ENCODE measurements around the gene PSMA3. TPM values are rescaled to one million over a fixed set of nuclear protein-coding genes. Genes with fewer than 3 reads are reported as not detected.

Gene PSMA3
- polyA plus RNA-seq (ENCODE audit: low read depth in 6 of 6): 100 to 1,000 TPM; 134 to 182 (median 141) TPM

GRCh38 chr14:58244556-58245387 is at the start of gene PSMA3:
Gene PSMA3 (plus strand): TSS chr14:58244843. CDS start chr14:58244921, 78 bp downstream.
- Mint-ChIP-seq H3K36me3 (no peaks in the 10 kb centered on the region), H3K4me3 (peak within 1 kb of the TSS in 7 of 8 donors; percentile 97 to 100 (median 99)), H3K27me3 (peaks cover 0 to 2% (median 0%) of the 10 kb centered on the region in 3 donors), H3K4me1 (peaks cover 30 to 49% (median 36%) of the 10 kb centered on the region in 3 donors), H3K9me3 (peaks cover 0 to 2% (median 0%) of the 10 kb centered on the region in 7 donors), H3K27ac (peak within 1 kb of the TSS; percentile 94 to 99 (median 96))
- peak; percentile 90 to 91 for ATAC-seq (ENCODE audit: low read depth in 2 of 2)
- DNase-seq: peak; percentile 97

- H3K36me3 Mint-ChIP-seq: no peaks in the 10 kb centered on the region
- ATAC-seq (ENCODE audit: low read depth in 2 of 2): no peak
- no peaks in the 10 kb centered on the region for H3K9me3 Mint-ChIP-seq
- peaks cover 11 to 34% (median 11%) of the 10 kb centered on the region in 3 donors for H3K27me3 Mint-ChIP-seq
- peak overlapping the region in 1 of 8 donors; percentile 66 for H3K4me3 Mint-ChIP-seq
- no peak for DNase-seq
- H3K27ac Mint-ChIP-seq: peak overlapping the region in 1 of 6 donors; percentile 24
- H3K4me1 Mint-ChIP-seq: peaks cover 14 to 22% (median 16%) of the 10 kb centered on the region in 3 donors
Measured at GRCh38 chr14:58196198-58196597, 48.4 kb upstream of the PSMA3 start.

GRCh38 chr14:58198086-58198485 is 46.6 kb upstream of the PSMA3 start:
- Mint-ChIP-seq H3K4me1 (peaks cover 18 to 37% (median 20%) of the 10 kb centered on the region in 3 donors), H3K27ac (peak overlapping the region in 1 of 6 donors; percentile 62), H3K4me3 (peak overlapping the region in 4 of 8 donors; percentile 0 to 97 (median 53)), H3K9me3 (no peaks in the 10 kb centered on the region), H3K27me3 (peaks cover 0 to 22% (median 0%) of the 10 kb centered on the region in 3 donors), H3K36me3 (no peaks in the 10 kb centered on the region)
- ATAC-seq (ENCODE audit: low read depth in 2 of 2): no peak
- DNase-seq: no peak

GRCh38 chr14:58199726-58200479 is 44.7 kb upstream of the PSMA3 start, which contains the start of gene ACTR10:
Gene ACTR10 (plus strand): TSS chr14:58200149. CDS start chr14:58200218, 69 bp downstream.
- DNase-seq (peak; percentile 90), ATAC-seq (ENCODE audit: low read depth in 2 of 2) (peak; percentile 81 to 83)
- H3K27me3 Mint-ChIP-seq: peaks cover 0 to 6% (median 0%) of the 10 kb centered on the region in 3 donors
- peak within 1 kb of the TSS; percentile 97 to 99 (median 97) for H3K27ac Mint-ChIP-seq
- H3K36me3 Mint-ChIP-seq: no peaks in the 10 kb centered on the region
- peaks cover 18 to 37% (median 20%) of the 10 kb centered on the region in 3 donors for H3K4me1 Mint-ChIP-seq
- no peaks in the 10 kb centered on the region for H3K9me3 Mint-ChIP-seq
- H3K4me3 Mint-ChIP-seq: peak within 1 kb of the TSS; percentile 93 to 98 (median 95)

GRCh38 chr14:58200480-58200841 is 44.2 kb upstream of the PSMA3 start:
- DNase-seq (no peak), ATAC-seq (ENCODE audit: low read depth in 2 of 2) (peak; percentile 10 to 11)
- Mint-ChIP-seq H3K4me1 (peaks cover 18 to 37% (median 20%) of the 10 kb centered on the region in 3 donors), H3K9me3 (no peaks in the 10 kb centered on the region), H3K27ac (peak overlapping the region; percentile 94 to 99 (median 97)), H3K36me3 (no peaks in the 10 kb centered on the region), H3K4me3 (peak overlapping the region; percentile 93 to 98 (median 95)), H3K27me3 (peaks cover 0 to 6% (median 0%) of the 10 kb centered on the region in 3 donors)

- Mint-ChIP-seq H3K27me3 (peaks cover 0 to 2% (median 0%) of the 10 kb centered on the region in 3 donors), H3K9me3 (no peaks in the 10 kb centered on the region), H3K4me3 (peak overlapping the region; percentile 93 to 98 (median 95)), H3K27ac (peak overlapping the region; percentile 94 to 99 (median 97)), H3K4me1 (peaks cover 18 to 37% (median 20%) of the 10 kb centered on the region in 3 donors), H3K36me3 (no peaks in the 10 kb centered on the region)
- ATAC-seq (ENCODE audit: low read depth in 2 of 2) (no peak), DNase-seq (peak; percentile 3)
Measured at GRCh38 chr14:58200846-58201245, 43.8 kb upstream of the PSMA3 start.

- Mint-ChIP-seq H3K36me3 (peaks cover 33 to 34% of the 10 kb centered on the region in 2 donors), H3K27ac (no peak overlapping the region), H3K27me3 (no peaks in the 10 kb centered on the region), H3K4me3 (no peak overlapping the region), H3K9me3 (peaks cover 0 to 2% (median 0%) of the 10 kb centered on the region in 7 donors), H3K4me1 (peaks cover 0 to 5% (median 0%) of the 10 kb centered on the region in 3 donors)
- no peak for ATAC-seq (ENCODE audit: low read depth in 2 of 2)
- no peak for DNase-seq
Measured at GRCh38 chr14:58213176-58213575, 31.5 kb upstream of the PSMA3 start.

- DNase-seq (no peak), ATAC-seq (ENCODE audit: low read depth in 2 of 2) (no peak)
- no peaks in the 10 kb centered on the region for H3K27me3 Mint-ChIP-seq
- H3K4me3 Mint-ChIP-seq: no peak overlapping the region
- H3K9me3 Mint-ChIP-seq: peaks cover 0 to 2% (median 0%) of the 10 kb centered on the region in 7 donors
- H3K36me3 Mint-ChIP-seq: peaks cover 28 to 33% of the 10 kb centered on the region in 2 donors
- H3K4me1 Mint-ChIP-seq: peaks cover 0 to 5% (median 0%) of the 10 kb centered on the region in 3 donors
- peak overlapping the region in 1 of 6 donors; percentile 85 for H3K27ac Mint-ChIP-seq
Measured at GRCh38 chr14:58215191-58215914, 29.3 kb upstream of the PSMA3 start.

- DNase-seq: no peak
Measured at GRCh38 chr14:58216544-58216943, 28.1 kb upstream of the PSMA3 start.

GRCh38 chr14:58227096-58227819 is 17.4 kb upstream of the PSMA3 start:
- no peak overlapping the region for H3K4me3 Mint-ChIP-seq
- H3K27ac Mint-ChIP-seq: no peak overlapping the region
- no peaks in the 10 kb centered on the region for H3K36me3 Mint-ChIP-seq
- no peaks in the 10 kb centered on the region for H3K4me1 Mint-ChIP-seq
- no peak for DNase-seq
- no peaks in the 10 kb centered on the region for H3K27me3 Mint-ChIP-seq
- no peak for ATAC-seq (ENCODE audit: low read depth in 2 of 2)
- H3K9me3 Mint-ChIP-seq: no peaks in the 10 kb centered on the region

More at GRCh38 chr14:58216544-58216943, 28.1 kb upstream of the PSMA3 start:
- Mint-ChIP-seq H3K9me3 (peaks cover 0 to 2% (median 0%) of the 10 kb centered on the region in 7 donors), H3K4me1 (peaks cover 0 to 5% (median 0%) of the 10 kb centered on the region in 3 donors), H3K27ac (no peak overlapping the region), H3K36me3 (peaks cover 24 to 26% of the 10 kb centered on the region in 2 donors), H3K4me3 (no peak overlapping the region), H3K27me3 (no peaks in the 10 kb centered on the region)
- no peak for ATAC-seq (ENCODE audit: low read depth in 2 of 2)

- no peak overlapping the region for H3K4me3 Mint-ChIP-seq
- peaks cover 0 to 4% (median 0%) of the 10 kb centered on the region in 7 donors for H3K9me3 Mint-ChIP-seq
- DNase-seq: no peak
- peak; percentile 56 to 69 for ATAC-seq (ENCODE audit: low read depth in 2 of 2)
- peaks cover 0 to 4% (median 0%) of the 10 kb centered on the region in 3 donors for H3K27me3 Mint-ChIP-seq
- peaks cover 8 to 20% (median 13%) of the 10 kb centered on the region in 3 donors for H3K4me1 Mint-ChIP-seq
- no peak overlapping the region for H3K27ac Mint-ChIP-seq
- H3K36me3 Mint-ChIP-seq: no peaks in the 10 kb centered on the region
Measured at GRCh38 chr14:58238252-58239243, 6.1 kb upstream of the PSMA3 start.
